Body of pancreas (tissue), 4 donors: ENCODE results near the gene SLC4A4.

Source experiments
- CTCF ChIP-seq, 7 experiments: fragments of 450-650 bp in 4 of 7; fragments of 200-600 bp in 3 of 7; sonication (generic) in 3 of 7; IDR thresholded peaks; one replicate each; pipeline ENCODE4 v1.5.1; 2016 to 2019; ENCODE audit warnings: antibody characterized with exemption in 7 of 7
- POLR2A ChIP-seq, 3 donors: fragments of 450-650 bp; IDR thresholded peaks; one replicate each; pipeline ENCODE4 v1.6.1; 2016; ENCODE audit warnings: antibody characterized with exemption in 3 of 3, mild to moderate bottlenecking in 2 of 3

- TF ChIP-seq CTCF (IDR thresholded peaks at IDR 0.05): no peak
- no peak for TF ChIP-seq POLR2A (IDR thresholded peaks at IDR 0.05)
Measured at GRCh38 chr4:71304289-71304850, 34.5 kb upstream of the SLC4A4 start.
